Mesendoderm (in vitro differentiated cells): ENCODE measurements around the gene KCNK2.

Source experiments
- DNase-seq: peaks from one replicate; pipeline ENCODE4 v3.0.0; 2013
- H2AK5ac ChIP-seq: 2 replicates; pipeline ENCODE4 v1.6.1; 2013; ENCODE audit warnings: low read length, inconsistent platforms
- H2BK120ac ChIP-seq: 2 replicates; pipeline ENCODE4 v1.6.1; 2013; ENCODE audit warnings: low read depth, mild to moderate bottlenecking, low read length, moderate library complexity, mixed read lengths
- H2BK15ac ChIP-seq: replicated peaks from 2 replicates; pipeline ENCODE4 v1.6.1; 2013; ENCODE audit warnings: low read depth, mild to moderate bottlenecking, moderate library complexity
- H2BK5ac ChIP-seq: 2 replicates; pipeline ENCODE4 v1.6.1; 2013; ENCODE audit warnings: low read length, inconsistent platforms
- H3K18ac ChIP-seq: 2 replicates; pipeline ENCODE4 v1.6.1; 2013; ENCODE audit warnings: mild to moderate bottlenecking, low read length, mixed read lengths
- H3K23ac ChIP-seq: one replicate; pipeline ENCODE4 v1.6.1; 2013; ENCODE audit warnings: low read length
- H3K27ac ChIP-seq: 2 replicates; pipeline ENCODE4 v1.5.1; 2013; ENCODE audit warnings: low read depth, mild to moderate bottlenecking, inconsistent platforms, low read length, moderate library complexity
- H3K27me3 ChIP-seq: 2 replicates; pipeline ENCODE4 v1.6.1; 2013; ENCODE audit warnings: low read length, control low read depth, mild to moderate bottlenecking, inconsistent platforms; ENCODE audit not compliant: insufficient read depth, poor library complexity
- H3K36me3 ChIP-seq: 2 replicates; pipeline ENCODE4 v1.6.1; 2013; ENCODE audit warnings: low read length, inconsistent platforms; ENCODE audit not compliant: control insufficient read depth, insufficient read depth
- H3K4ac ChIP-seq: one replicate; pipeline ENCODE4 v1.6.1; 2013; ENCODE audit warnings: low read depth, mild to moderate bottlenecking, low read length, moderate library complexity
- H3K4me1 ChIP-seq: 2 replicates; pipeline ENCODE4 v1.6.1; 2013; ENCODE audit warnings: low read depth, low read length, inconsistent platforms; ENCODE audit not compliant: control insufficient read depth
- H3K4me2 ChIP-seq: 2 replicates; pipeline ENCODE4 v1.6.1; 2013; ENCODE audit warnings: low read length
- H3K4me3 ChIP-seq: 2 replicates; pipeline ENCODE4 v1.5.1; 2013; ENCODE audit warnings: mild to moderate bottlenecking, low read length
- H3K56ac ChIP-seq: one replicate; pipeline ENCODE4 v1.6.1; 2013; ENCODE audit warnings: low read length
- H3K79me1 ChIP-seq: 2 replicates; pipeline ENCODE4 v1.6.1; 2013; ENCODE audit warnings: low read length, inconsistent platforms
- H3K79me2 ChIP-seq: 2 replicates; pipeline ENCODE4 v1.6.1; 2013; ENCODE audit warnings: mild to moderate bottlenecking, low read length; ENCODE audit not compliant: control insufficient read depth, insufficient read depth
- H3K9ac ChIP-seq: 2 replicates; pipeline ENCODE4 v1.6.1; 2013; ENCODE audit warnings: low read length, inconsistent platforms
- H4K5ac ChIP-seq: one replicate; pipeline ENCODE4 v1.6.1; 2013; ENCODE audit warnings: low read length
- H4K8ac ChIP-seq: one replicate; pipeline ENCODE4 v1.6.1; 2013; ENCODE audit warnings: low read depth, mild to moderate bottlenecking, control low read depth, low read length, moderate library complexity
- WGBS: extraction: QIAGEN DNeasy Blood & Tissue Kit; methylation state at CpG from one replicate; pipeline ENCODE4 v1.1.7; 2013; ENCODE audit warnings: low lambda C conversion rate, missing lambda C conversion rate; ENCODE audit not compliant: insufficient coverage; ENCODE audit errors: extremely low coverage; 5-methylcytosine and 5-hydroxymethylcytosine counted together

The KCNK2 gene

DNA sequence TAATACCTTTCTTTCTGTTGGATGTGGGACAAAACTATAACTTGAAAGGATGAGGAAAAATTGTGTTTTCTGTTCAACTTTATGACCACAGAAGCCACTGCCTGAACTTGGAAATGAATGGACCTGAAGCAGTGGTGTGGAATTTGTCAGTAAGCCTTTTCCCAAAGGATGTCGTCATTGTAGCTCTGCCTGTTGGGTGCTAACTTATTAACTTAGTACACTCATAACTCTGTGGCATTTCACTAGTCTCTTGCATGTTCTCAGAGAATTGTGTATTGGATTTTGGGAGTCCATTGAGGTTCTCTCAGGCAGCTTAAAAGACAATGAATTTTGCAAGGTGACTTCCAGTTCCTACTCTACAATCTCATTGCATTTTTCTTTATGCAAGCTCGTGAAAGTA, 49.6 kb downstream of the KCNK2 start:
- Histone ChIP-seq H3K27me3 (no peaks in the 10 kb centered on the region), H3K56ac (no peak overlapping the region), H3K9ac (no peak overlapping the region), H3K4ac (no peak overlapping the region), H4K8ac (no peak overlapping the region), H3K18ac (no peak overlapping the region), H3K4me1 (no peaks in the 10 kb centered on the region), H3K23ac (no peak overlapping the region), H3K79me2 (no peaks in the 10 kb centered on the region), H4K5ac (no peak overlapping the region), H3K79me1 (no peaks in the 10 kb centered on the region), H2BK15ac (no peak overlapping the region), H2BK5ac (no peak overlapping the region), H3K4me3 (no peak overlapping the region), H2BK120ac (no peak overlapping the region), H2AK5ac (no peak overlapping the region), H3K27ac (no peak overlapping the region), H3K36me3 (no peaks in the 10 kb centered on the region), H3K4me2 (no peak overlapping the region)
- no peak for DNase-seq
- no CpG with 5 or more reads among the region's 2 CpGs for WGBS

DNA sequence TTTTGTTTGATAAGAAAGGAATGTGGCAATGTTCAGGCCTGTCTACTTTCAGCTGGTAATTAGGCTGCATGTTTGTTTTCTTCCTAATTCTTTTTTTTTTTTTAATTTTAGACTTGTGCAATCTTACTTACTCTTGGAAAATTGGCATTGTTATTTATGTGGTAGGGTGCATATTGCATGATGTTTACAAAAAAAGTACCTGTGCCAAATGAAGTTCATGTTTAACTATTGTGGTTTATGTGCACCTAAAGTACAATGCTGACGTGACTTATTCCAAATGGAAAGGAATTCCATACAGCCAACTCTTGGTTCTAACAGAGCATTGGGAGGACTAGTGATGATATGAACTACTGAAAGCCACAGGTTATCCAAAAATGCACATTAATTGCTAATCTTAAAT, 51.0 kb downstream of the KCNK2 start:
- H4K8ac ChIP-seq = no peak overlapping the region
- no peak for DNase-seq
- H3K18ac ChIP-seq = no peak overlapping the region
- no peak overlapping the region for H2BK5ac ChIP-seq
- no peaks in the 10 kb centered on the region for H3K79me1 ChIP-seq
- H3K56ac ChIP-seq = no peak overlapping the region
- no peak overlapping the region for H2BK15ac ChIP-seq
- H3K27me3 ChIP-seq = no peaks in the 10 kb centered on the region
- H3K4me3 ChIP-seq = no peak overlapping the region
- no peak overlapping the region for H2BK120ac ChIP-seq
- H3K36me3 ChIP-seq = no peaks in the 10 kb centered on the region
- H3K4me2 ChIP-seq = no peak overlapping the region
- H3K23ac ChIP-seq = no peak overlapping the region
- H3K9ac ChIP-seq = no peak overlapping the region
- no peak overlapping the region for H2AK5ac ChIP-seq
- H4K5ac ChIP-seq = no peak overlapping the region
- H3K27ac ChIP-seq = no peak overlapping the region
- no peaks in the 10 kb centered on the region for H3K79me2 ChIP-seq
- WGBS = no CpG with 5 or more reads among the region's 1 CpG
- no peak overlapping the region for H3K4ac ChIP-seq
- H3K4me1 ChIP-seq = no peaks in the 10 kb centered on the region

DNA sequence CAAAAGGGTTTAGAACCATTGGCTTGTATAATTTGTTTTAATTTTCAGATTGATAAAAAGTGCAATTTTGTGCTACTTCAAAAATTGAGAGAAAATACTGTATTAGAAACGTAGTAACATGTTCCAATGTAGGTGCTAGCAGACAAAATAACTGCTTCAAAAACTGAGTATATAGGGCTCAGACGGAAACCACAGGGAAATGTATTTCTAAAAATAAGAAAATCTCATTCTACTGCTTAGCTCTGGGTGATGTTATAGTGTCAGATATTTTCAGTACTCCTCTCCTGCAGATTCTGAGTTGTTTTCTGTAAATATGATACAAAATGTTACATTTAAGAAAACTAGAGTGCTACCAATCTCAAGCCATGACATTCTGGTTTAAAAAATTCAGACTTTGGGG, 55.4 kb downstream of the KCNK2 start:
- no peak overlapping the region for H3K4me3 ChIP-seq
- H3K23ac ChIP-seq = no peak overlapping the region
- H4K5ac ChIP-seq = no peak overlapping the region
- no peak overlapping the region for H2AK5ac ChIP-seq
- no peak overlapping the region for H3K4me2 ChIP-seq
- no peak overlapping the region for H3K4ac ChIP-seq
- no peaks in the 10 kb centered on the region for H3K36me3 ChIP-seq
- H3K56ac ChIP-seq = no peak overlapping the region
- H2BK120ac ChIP-seq = no peak overlapping the region
- no peak overlapping the region for H3K18ac ChIP-seq
- H2BK15ac ChIP-seq = no peak overlapping the region
- H3K79me1 ChIP-seq = no peaks in the 10 kb centered on the region
- no peak overlapping the region for H3K27ac ChIP-seq
- no CpG with 5 or more reads among the region's 2 CpGs for WGBS
- H3K27me3 ChIP-seq = no peaks in the 10 kb centered on the region
- no peak for DNase-seq
- no peak overlapping the region for H2BK5ac ChIP-seq
- no peak overlapping the region for H3K9ac ChIP-seq
- H3K4me1 ChIP-seq = no peaks in the 10 kb centered on the region
- H3K79me2 ChIP-seq = no peaks in the 10 kb centered on the region
- no peak overlapping the region for H4K8ac ChIP-seq

DNA sequence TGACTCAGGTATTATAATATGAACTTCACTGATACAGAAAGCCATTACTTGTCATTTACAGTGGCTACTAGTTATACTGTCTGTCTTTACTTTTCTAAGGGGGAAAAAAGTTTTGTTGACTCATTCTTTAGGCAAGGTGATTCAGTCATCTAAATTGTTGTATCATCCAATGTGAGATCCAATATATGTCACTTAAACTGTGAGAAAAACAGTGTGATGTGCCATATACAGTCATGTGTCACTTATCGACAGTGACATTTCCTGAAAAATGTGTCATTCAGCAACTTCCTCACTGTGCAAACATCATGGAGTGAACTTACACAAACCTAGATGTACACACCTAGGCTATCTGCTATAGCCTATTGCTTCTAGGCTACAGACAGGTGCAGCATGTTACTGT, 57.6 kb downstream of the KCNK2 start:
- no peak overlapping the region for H3K4ac ChIP-seq
- H3K36me3 ChIP-seq = no peaks in the 10 kb centered on the region
- no peaks in the 10 kb centered on the region for H3K4me1 ChIP-seq
- H3K23ac ChIP-seq = no peak overlapping the region
- H2BK15ac ChIP-seq = no peak overlapping the region
- H3K4me3 ChIP-seq = no peak overlapping the region
- no peak overlapping the region for H4K8ac ChIP-seq
- WGBS = no CpG with 5 or more reads among the region's 1 CpG
- no peaks in the 10 kb centered on the region for H3K79me1 ChIP-seq
- no peak overlapping the region for H2AK5ac ChIP-seq
- no peak overlapping the region for H3K9ac ChIP-seq
- no peaks in the 10 kb centered on the region for H3K27me3 ChIP-seq
- H3K18ac ChIP-seq = no peak overlapping the region
- no peak overlapping the region for H3K4me2 ChIP-seq
- H2BK120ac ChIP-seq = no peak overlapping the region
- no peak overlapping the region for H4K5ac ChIP-seq
- H3K56ac ChIP-seq = no peak overlapping the region
- H3K27ac ChIP-seq = no peak overlapping the region
- no peak for DNase-seq
- no peak overlapping the region for H2BK5ac ChIP-seq
- no peaks in the 10 kb centered on the region for H3K79me2 ChIP-seq

DNA sequence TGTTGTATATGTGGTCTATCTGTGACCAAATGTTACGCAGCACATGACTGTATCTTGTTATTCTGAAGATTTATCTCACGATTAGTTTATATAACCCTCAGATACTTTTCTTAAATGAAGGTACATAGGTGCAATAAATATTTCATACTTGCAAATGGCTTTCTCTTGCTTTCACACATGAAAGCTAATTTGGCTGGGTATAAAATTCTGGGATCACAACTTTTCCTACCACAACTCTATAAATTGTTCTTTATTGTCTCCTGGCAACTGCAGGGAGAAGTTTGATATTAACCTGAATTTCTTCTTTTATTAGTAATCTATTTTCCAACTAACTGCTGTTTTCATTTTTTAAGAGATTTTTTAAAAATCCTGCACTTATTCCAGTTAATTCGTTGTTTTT, 58.9 kb downstream of the KCNK2 start:
- Histone ChIP-seq H2BK120ac (no peak overlapping the region), H3K9ac (no peak overlapping the region), H3K56ac (no peak overlapping the region), H3K36me3 (no peaks in the 10 kb centered on the region), H3K79me2 (no peaks in the 10 kb centered on the region), H3K18ac (no peak overlapping the region), H4K8ac (no peak overlapping the region), H4K5ac (no peak overlapping the region), H2BK15ac (no peak overlapping the region), H3K27ac (no peak overlapping the region), H3K4me2 (no peak overlapping the region), H3K27me3 (no peaks in the 10 kb centered on the region), H3K23ac (no peak overlapping the region), H2AK5ac (no peak overlapping the region), H3K4me3 (no peak overlapping the region), H2BK5ac (no peak overlapping the region), H3K4ac (no peak overlapping the region), H3K4me1 (no peaks in the 10 kb centered on the region), H3K79me1 (no peaks in the 10 kb centered on the region)
- DNase-seq = no peak
- no CpG with 5 or more reads among the region's 3 CpGs for WGBS

DNA sequence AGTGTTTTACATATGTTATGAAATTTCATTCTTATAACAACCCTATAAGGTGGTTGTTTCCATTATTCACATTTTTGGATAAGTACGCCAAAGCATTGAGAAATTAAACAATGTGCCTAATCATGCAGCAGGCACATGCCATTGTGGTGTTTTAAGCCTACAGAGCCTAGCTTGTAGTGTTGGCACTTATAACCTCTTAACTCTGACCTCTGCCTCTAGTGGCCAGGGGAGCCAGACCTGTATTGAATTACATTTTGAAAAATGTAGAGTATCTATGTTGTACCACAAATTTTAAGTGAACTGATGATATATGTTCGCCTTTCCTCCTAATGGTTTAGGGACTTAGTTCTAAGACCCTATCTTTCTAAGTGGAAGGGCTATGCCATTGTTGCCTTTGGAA, 61.0 kb downstream of the KCNK2 start:
- Histone ChIP-seq H2BK5ac (no peak overlapping the region), H3K23ac (no peak overlapping the region), H3K4me3 (no peak overlapping the region), H3K4ac (no peak overlapping the region), H3K56ac (no peak overlapping the region), H2BK120ac (no peak overlapping the region), H3K27ac (no peak overlapping the region), H3K79me1 (no peaks in the 10 kb centered on the region), H3K4me1 (no peaks in the 10 kb centered on the region), H3K79me2 (no peaks in the 10 kb centered on the region), H3K4me2 (no peak overlapping the region), H4K8ac (no peak overlapping the region), H4K5ac (no peak overlapping the region), H2AK5ac (no peak overlapping the region), H2BK15ac (no peak overlapping the region), H3K18ac (no peak overlapping the region), H3K9ac (no peak overlapping the region), H3K27me3 (no peaks in the 10 kb centered on the region), H3K36me3 (no peaks in the 10 kb centered on the region)
- no CpG with 5 or more reads among the region's 2 CpGs for WGBS
- DNase-seq = no peak
